ENCODE data around the gene HHAT. TPM values are rescaled to one million over a fixed set of nuclear protein-coding genes. Genes with fewer than 3 reads are reported as not detected.

HHAT gene
- polyA plus RNA-seq, 10 donors: 3.5 to 6.0 (median 4.5) TPM

- DNase-seq: no peak
Observed at GRCh38 chr1:210482945-210483617, 154.4 kb downstream of the HHAT start.

- DNase-seq: no peak
Observed at GRCh38 chr1:210483821-210484220, 155.1 kb downstream of the HHAT start.

GRCh38 chr1:210487021-210487420 is 158.3 kb downstream of the HHAT start:
- no peak for DNase-seq

DNA sequence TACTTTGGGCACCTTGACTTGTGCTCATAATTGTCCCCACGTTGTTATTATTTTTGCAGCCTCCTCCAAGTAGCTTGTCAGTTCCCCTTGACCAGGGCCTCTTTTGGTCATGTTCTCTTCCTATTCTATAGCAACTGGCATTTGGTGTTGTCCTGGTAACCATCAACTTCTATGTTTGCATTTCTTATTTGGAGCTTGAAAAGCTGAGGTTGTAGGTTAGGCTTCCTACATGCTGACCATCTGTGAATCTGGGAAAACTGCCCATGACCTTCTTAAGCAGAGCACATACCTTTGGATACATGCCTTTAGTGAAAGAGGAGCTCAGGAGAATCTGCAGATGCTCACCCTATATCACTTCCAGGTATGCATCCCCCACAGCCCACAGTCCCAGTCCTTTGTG is 160.8 kb downstream of the HHAT start:
- DNase-seq: peak; percentile 38 to 83 (median 55)

DNA sequence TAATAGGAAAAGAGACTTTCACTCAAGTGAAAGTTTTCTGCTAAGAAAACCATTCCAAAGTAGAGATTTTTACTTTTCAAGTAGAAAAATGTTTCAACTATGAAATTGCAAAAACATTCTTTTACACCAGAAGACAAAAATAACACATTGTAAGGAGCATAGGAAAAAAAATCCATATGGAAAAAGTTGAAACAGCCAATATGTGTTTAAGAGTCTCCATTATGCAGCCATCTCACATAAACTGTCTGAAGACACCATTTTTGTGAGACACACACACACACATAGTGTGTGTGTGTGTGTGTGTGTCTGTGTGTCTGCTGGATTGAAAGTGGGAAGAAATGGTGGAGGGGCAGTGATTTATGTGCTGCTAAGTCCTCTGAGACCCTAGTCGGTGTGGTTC is 162.1 kb downstream of the HHAT start:
- DNase-seq: peak in 2 of 3 donors; percentile 20 to 41

- peak in 1 of 3 donors; percentile 15 for DNase-seq
Observed at GRCh38 chr1:210496063-210496462, 167.4 kb downstream of the HHAT start.

DNA sequence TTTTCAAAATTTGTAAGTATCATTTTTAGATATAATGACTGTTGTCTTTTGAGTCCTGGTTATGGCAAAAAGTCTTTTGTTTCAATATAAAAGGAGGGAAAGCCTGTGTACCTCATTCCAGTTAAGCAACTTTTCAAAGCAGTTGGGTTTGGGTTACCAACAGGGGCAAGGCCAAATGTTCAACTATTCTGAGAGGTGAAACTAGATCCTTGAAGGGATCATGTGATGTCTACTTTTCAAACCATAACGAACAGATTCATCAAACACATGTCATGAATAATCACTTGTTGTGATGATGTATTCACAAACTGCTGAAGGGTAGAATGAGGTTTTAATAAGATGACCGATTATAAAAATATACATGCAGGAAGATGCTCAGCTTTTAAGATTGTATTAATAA is 171.3 kb downstream of the HHAT start:
- no peak for DNase-seq

DNA sequence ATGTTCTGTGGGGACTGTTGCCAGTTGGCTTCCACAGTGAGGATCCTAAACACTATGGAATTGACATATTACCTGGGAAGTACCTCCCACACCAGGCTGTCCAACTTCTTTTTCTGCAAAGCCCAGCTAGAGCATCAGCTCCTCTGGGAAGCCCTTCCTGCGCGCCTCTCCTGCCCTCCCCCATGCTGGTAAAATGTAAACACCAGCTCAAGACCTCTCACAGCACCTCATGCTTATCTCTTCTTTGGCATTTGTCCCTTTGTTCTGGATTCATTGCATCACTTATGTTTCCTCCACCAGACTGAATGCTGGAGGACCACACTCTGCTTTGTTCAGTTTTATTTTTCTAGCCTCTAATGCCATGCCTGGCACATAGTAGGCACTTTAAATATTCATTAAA is 172.1 kb downstream of the HHAT start:
- DNase-seq: no peak

- no peak for DNase-seq
Observed at GRCh38 chr1:210504286-210504685, 175.6 kb downstream of the HHAT start.

- DNase-seq: no peak
Observed at GRCh38 chr1:210505601-210506496, 177.1 kb downstream of the HHAT start.

DNA sequence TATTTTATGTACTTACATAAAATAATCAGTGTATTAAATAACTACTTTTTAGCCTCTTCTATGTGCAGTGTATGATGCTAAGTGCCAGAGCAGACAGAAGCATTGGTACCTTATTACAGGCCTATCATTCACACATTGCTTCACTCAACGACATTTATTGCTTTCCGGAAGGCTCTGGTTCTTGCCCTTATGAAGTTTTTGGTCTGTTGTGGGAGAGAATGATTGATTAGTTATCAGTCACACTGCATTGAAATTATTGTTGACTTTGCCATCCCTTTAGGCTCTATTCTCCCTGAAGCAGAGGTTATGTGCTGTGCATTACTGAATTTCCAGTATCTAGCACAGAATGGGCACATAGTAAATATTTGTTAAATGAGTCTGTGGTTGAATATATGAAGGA is 178.0 kb downstream of the HHAT start:
- no peak for DNase-seq

DNA sequence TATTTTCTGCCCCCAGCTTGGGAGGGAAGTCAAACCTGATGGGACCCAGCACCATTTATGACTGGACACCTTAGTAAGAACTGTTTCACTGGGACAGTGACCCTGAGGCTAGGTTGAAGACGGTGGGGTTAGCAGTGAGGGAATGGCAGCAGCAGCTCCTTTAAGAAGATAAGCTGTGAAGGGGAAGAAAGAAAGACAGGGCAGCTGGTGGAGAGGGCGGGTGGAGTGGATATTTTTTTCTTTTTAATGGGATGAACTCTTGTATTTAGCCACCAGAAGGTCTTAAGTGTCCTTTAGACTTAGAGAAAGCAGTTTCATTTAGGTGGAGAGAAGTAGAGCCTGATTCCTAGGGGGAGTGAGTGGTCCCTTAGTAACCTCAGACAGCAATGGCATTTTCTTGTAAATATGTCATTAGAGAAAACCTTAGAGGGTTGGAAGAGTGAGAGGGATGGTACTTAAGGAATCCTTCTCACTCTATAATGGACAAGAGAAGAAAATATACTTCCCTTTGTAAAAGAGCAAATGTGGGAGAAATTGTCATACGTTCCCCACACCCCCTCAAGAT is 187.5 kb downstream of the HHAT start:
- DNase-seq: no peak

- no peak for DNase-seq
Observed at GRCh38 chr1:210516697-210517459, 188.2 kb downstream of the HHAT start.

DNA sequence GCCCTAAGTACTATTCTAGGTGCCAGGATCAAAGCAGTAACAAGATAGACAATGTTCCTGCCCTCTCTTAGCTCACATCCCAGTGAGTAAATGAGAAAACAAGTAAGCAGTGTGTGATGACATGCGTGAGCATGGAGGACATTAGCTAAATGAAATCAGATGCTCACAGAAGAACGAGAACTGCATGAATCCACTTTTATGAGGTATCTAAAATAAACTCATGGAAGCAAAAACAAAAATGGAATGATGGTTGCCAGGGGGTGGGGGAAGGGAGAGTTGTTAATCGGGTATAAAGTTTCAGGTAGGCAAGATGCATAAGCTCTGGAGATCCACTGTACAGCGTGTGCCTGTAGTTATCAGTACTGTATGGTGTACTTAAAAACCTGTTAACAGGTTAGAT is 195.1 kb downstream of the HHAT start:
- DNase-seq: no peak

GRCh38 chr1:210525716-210526454 is 197.2 kb downstream of the HHAT start:
- DNase-seq: no peak

DNA sequence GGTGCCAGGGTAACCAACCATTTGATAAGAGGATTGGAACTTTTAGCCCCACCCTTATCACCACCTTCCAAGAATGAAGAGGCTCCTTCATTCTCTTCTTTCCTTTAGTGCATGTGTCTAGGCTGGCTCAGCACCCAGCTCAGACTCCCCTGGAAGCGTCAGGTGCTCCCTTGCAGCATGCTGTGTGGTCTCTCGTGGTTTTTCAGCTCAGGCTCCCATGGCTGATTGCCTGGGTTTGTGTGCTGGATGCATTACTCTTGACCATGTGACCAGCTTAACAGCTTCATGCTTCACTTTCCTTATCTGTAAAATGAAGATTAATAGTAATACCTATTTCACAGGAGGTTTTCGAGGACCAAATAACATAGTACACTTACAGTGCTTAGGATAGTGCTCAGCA is 198.4 kb downstream of the HHAT start:
- no peak for DNase-seq

DNA sequence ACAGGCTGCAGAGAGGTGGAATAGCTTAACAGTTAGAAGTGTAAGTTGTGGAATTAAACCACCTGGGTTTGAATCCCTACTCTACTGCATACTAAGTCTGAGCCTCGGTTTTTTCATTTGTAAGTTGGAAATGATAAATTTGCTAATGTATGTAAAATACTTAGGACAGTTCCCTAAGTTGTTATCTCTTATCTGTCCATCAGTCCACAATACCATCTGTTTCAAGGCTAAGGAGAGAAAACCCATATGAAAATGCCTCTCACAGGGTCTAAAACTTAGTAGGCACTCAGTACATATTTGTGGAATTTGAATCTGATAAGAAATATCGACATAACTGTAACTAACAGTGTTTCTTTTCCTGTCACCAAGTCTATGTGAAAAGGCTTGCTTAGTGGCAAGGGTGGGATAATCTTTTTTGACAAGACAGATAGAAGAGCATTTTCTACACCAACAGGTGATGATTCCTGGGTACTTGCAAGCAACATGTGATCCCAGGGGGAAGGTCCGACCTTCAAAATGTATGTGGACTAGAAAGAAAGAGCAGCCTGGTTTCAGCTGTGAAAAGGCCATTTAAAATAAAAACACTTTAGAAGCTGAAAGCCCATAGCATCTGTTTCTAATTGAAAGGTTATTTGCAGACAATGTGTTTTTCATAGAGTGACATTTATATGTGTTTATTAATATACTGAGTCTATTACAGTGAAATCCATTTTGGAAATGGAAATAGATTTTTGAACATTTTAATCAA is 202.9 kb downstream of the HHAT start:
- peak in 2 of 3 donors; percentile 6 to 19 for DNase-seq

- DNase-seq: no peak
Observed at GRCh38 chr1:210532223-210532598, 203.5 kb downstream of the HHAT start.

DNA sequence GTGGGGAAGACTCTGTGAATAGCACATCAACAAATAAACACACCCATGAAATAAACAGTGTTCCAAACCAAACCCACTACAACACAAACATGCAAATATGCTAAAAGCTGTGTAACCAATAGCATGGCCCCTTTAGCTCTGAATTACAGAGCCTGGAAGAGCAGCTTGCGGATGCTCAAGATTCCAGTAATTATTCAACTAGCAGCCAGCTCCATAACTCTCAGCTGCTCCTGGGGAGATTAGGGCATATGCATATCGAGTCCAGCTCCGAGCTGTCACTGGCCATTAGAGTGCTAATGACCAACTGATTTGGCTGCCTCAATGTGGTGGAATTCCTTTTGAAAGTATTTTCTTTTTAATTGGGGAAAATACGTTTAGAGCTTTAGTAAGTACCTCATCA is 207.1 kb downstream of the HHAT start:
- no peak for DNase-seq

DNA sequence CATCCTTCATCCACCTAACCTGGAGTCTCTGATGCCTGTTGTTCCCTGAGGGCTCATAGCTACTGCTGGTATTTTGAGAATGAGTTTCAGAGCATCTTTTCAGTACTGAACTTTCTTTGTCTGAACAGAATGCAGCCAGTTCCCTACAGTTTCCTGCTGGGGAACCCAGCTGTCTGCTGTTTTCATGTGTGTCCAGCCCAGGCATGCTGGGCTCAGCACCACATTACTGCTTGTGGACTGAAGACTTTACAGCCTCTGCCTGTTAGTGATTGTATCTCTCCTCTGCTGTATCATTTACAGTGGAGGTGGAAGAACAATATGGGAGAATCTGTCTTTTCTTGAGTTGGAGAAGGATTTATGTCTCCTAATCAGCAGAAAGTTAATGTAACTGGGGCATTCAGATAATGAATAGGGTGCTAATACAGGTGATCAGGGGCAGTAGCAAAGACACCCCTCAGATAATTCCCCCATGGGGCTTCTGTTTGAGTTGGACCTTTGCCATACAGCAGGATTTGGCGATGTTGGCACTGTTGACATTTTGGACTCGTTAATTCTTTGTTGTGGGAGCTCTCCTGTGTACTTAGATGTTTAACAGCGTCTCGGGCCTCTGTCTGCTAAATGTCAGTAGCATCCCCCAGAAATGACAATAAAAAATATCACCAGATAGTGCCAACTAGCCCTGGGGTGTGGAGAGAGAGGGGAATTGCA is 207.7 kb downstream of the HHAT start:
- DNase-seq: peak in 1 of 3 donors; percentile 22
